Tibial artery (tissue), 4 donors: Measurements from ENCODE around the gene ADGRL3.

Source experiments
- DNase-seq, 2 donors: peaks; one replicate each; pipeline ENCODE4 v3.0.0-alpha.2; 2019
- H3K27ac ChIP-seq, 2 donors: fragments of 200-600 bp; sonication (generic) in 1 of 2; 1 replicate in 1 of 2; 2 replicates in 1 of 2; pipeline ENCODE4 v1.5.1; 2018 to 2019; ENCODE audit warnings: mild to moderate bottlenecking in 1 of 2
- H3K27me3 ChIP-seq, 2 donors: fragments of 200-600 bp; sonication (generic) in 1 of 2; one replicate each; pipeline versions ENCODE4 v1.5.1 to v1.6.0; 2016 to 2019
- H3K36me3 ChIP-seq, 3 donors: fragments of 200-600 bp; sonication (generic) in 2 of 3; one replicate each; pipeline ENCODE4 v1.5.1; 2016 to 2019; ENCODE audit warnings: mild to moderate bottlenecking in 2 of 3
- H3K4me1 ChIP-seq, 4 donors: fragments of 200-600 bp; sonication (generic) in 2 of 4; 1 replicate in 3 of 4; 2 replicates in 1 of 4; pipeline ENCODE4 v1.5.1; 2016 to 2019
- H3K4me3 ChIP-seq, 2 donors: fragments of 200-600 bp; sonication (generic) in 1 of 2; 1 replicate in 1 of 2; 2 replicates in 1 of 2; pipeline ENCODE4 v1.5.1; 2018 to 2019; ENCODE audit warnings: mild to moderate bottlenecking in 2 of 2
- H3K9me3 ChIP-seq, 3 donors: fragments of 200-600 bp; sonication (generic) in 1 of 3; one replicate each; pipeline ENCODE4 v1.5.1; 2016 to 2019
- intact Hi-C: fragments of 100-400 bp; cut with DNase I; formaldehyde crosslinking; loops from one replicate; pipeline ENCODE4 v1.15.0; 2023; ENCODE audit warnings: low total_unique reads
- TF ChIP-seq, protein P1 (sequence below), 2 experiments: fragments of 200-600 bp in 1 of 2; fragments of 450-650 bp in 1 of 2; IDR thresholded peaks; one replicate each; pipeline ENCODE4 v1.5.1; 2017 to 2019; ENCODE audit warnings: antibody characterized with exemption in 2 of 2, mild to moderate bottlenecking in 1 of 2, moderate library complexity in 1 of 2

The ADGRL3 gene

GRCh38 chr4:61648264-61648663 is 448.1 kb downstream of the ADGRL3 start:
- intact Hi-C loops, result no loop called here
- peaks cover 0 to 6% (median 0%) of the 10 kb centered on the region in 4 donors for H3K4me1 ChIP-seq
- H3K27me3 ChIP-seq, result no peaks in the 10 kb centered on the region
- H3K36me3 ChIP-seq, result no peaks in the 10 kb centered on the region
- no peak for DNase-seq
- no peaks in the 10 kb centered on the region for H3K9me3 ChIP-seq
- TF ChIP-seq, protein P1, sequence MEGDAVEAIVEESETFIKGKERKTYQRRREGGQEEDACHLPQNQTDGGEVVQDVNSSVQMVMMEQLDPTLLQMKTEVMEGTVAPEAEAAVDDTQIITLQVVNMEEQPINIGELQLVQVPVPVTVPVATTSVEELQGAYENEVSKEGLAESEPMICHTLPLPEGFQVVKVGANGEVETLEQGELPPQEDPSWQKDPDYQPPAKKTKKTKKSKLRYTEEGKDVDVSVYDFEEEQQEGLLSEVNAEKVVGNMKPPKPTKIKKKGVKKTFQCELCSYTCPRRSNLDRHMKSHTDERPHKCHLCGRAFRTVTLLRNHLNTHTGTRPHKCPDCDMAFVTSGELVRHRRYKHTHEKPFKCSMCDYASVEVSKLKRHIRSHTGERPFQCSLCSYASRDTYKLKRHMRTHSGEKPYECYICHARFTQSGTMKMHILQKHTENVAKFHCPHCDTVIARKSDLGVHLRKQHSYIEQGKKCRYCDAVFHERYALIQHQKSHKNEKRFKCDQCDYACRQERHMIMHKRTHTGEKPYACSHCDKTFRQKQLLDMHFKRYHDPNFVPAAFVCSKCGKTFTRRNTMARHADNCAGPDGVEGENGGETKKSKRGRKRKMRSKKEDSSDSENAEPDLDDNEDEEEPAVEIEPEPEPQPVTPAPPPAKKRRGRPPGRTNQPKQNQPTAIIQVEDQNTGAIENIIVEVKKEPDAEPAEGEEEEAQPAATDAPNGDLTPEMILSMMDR (IDR thresholded peaks at IDR 0.05), result no peak
- no peak overlapping the region for H3K27ac ChIP-seq
- H3K4me3 ChIP-seq, result no peak overlapping the region

GRCh38 chr4:61657016-61657415 is 456.9 kb downstream of the ADGRL3 start:
- intact Hi-C loops, result no loop called here
- Histone ChIP-seq H3K36me3 (no peaks in the 10 kb centered on the region), H3K27ac (no peak overlapping the region), H3K4me3 (no peak overlapping the region), H3K27me3 (no peaks in the 10 kb centered on the region), H3K9me3 (no peaks in the 10 kb centered on the region), H3K4me1 (peaks cover 0 to 17% (median 0%) of the 10 kb centered on the region in 4 donors)
- DNase-seq, result no peak
- TF ChIP-seq, protein P1 (IDR thresholded peaks at IDR 0.05), result no peak

DNA sequence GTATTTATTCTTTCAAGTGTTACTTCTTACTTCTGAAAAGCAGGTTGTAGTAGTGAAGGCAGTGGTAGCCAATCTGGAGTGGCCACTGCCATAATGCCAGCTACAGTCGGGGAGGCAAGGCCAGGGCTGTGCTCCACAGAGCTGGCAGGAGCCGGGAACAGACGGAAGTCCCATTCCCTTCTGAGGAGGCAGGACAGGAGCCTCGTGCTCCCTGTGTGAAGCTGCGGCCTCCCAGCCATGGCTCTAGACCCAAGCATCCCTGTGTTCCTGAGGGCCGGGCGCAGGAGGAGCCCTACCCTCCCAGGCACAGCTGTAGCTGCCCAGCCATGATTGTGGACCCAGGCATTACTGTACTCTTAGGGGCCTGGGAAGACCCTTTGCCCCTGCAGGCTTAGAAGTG is 461.8 kb downstream of the ADGRL3 start:
- Histone ChIP-seq H3K4me1 (peaks cover 0 to 9% (median 0%) of the 10 kb centered on the region in 4 donors), H3K9me3 (no peaks in the 10 kb centered on the region), H3K27ac (no peak overlapping the region), H3K4me3 (no peak overlapping the region), H3K36me3 (no peaks in the 10 kb centered on the region), H3K27me3 (no peaks in the 10 kb centered on the region)
- TF ChIP-seq, protein P1 (IDR thresholded peaks at IDR 0.05), result no peak
- DNase-seq, result no peak
- intact Hi-C loops, result no loop called here

- Histone ChIP-seq H3K27me3 (no peaks in the 10 kb centered on the region), H3K4me1 (peaks cover 0 to 5% (median 0%) of the 10 kb centered on the region in 4 donors), H3K27ac (no peak overlapping the region), H3K4me3 (no peak overlapping the region), H3K36me3 (no peaks in the 10 kb centered on the region), H3K9me3 (no peaks in the 10 kb centered on the region)
- DNase-seq, result no peak
- TF ChIP-seq, protein P1 (IDR thresholded peaks at IDR 0.05), result no peak
- intact Hi-C loops, result no loop called here
These were observed 462.2 kb downstream of the ADGRL3 start for GRCh38 chr4:61662362-61662761.

DNA sequence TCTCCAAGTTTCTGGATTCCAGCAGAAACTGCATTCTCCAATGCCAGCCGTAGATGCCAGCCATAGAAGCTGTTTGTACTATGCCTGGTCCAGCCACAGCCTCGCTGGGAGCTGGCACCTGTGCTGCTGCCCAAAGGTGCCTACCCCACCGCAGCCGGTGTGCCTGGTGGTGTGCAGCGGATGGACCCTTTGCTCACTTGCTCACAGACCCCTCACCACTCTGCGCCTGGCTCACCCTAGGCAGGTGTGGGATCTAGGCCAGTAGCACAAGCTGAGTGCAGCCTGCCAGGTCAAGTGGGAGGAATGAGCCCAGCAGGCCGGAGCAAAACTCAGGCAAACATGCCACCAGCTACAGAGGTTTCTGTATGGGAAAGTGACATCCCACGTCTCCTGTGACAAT is 463.2 kb downstream of the ADGRL3 start:
- TF ChIP-seq, protein P1 (IDR thresholded peaks at IDR 0.05), result no peak
- Histone ChIP-seq H3K4me1 (peaks cover 0 to 5% (median 0%) of the 10 kb centered on the region in 4 donors), H3K4me3 (no peak overlapping the region), H3K36me3 (no peaks in the 10 kb centered on the region), H3K27ac (no peak overlapping the region), H3K9me3 (no peaks in the 10 kb centered on the region), H3K27me3 (no peaks in the 10 kb centered on the region)
- intact Hi-C loops, result no loop called here
- DNase-seq, result no peak

GRCh38 chr4:61665649-61666048 is 465.5 kb downstream of the ADGRL3 start:
- peaks cover 0 to 5% (median 0%) of the 10 kb centered on the region in 4 donors for H3K4me1 ChIP-seq
- H3K27me3 ChIP-seq, result no peaks in the 10 kb centered on the region
- intact Hi-C loops, result no loop called here
- no peak overlapping the region for H3K27ac ChIP-seq
- H3K9me3 ChIP-seq, result peaks cover 0 to 3% (median 0%) of the 10 kb centered on the region in 3 donors
- DNase-seq, result no peak
- H3K4me3 ChIP-seq, result no peak overlapping the region
- H3K36me3 ChIP-seq, result no peaks in the 10 kb centered on the region
- TF ChIP-seq, protein P1 (IDR thresholded peaks at IDR 0.05), result no peak
